Adrenal gland (tissue), 12 donors: ENCODE measurements around the gene PURB. TPM values are rescaled to one million over a fixed set of nuclear protein-coding genes. Genes with fewer than 3 reads are reported as not detected.
A peak's percentile ranks its signal among the peaks of the same experiment; 100 is the strongest.

Experiments used
- DNase-seq, 7 donors: peaks; one replicate each; pipeline ENCODE4 v3.0.0-alpha.2; 2019 to 2020
- H3K27ac ChIP-seq, 5 donors: fragments of 200-600 bp; sonication (generic) in 4 of 5; 1 replicate in 3 of 5; 2 replicates in 2 of 5; pipeline versions ENCODE4 v1.5.1 to v1.8.0; 2016 to 2020; ENCODE audit warnings: mild to moderate bottlenecking in 1 of 5
- H3K27me3 ChIP-seq: fragments of 200-600 bp; 2 replicates; pipeline ENCODE4 v1.8.0; 2021
- H3K36me3 ChIP-seq, 2 donors: fragments of 200-600 bp; replicated peaks in 1 of 2; 1 replicate in 1 of 2; 2 replicates in 1 of 2; pipeline versions ENCODE4 v1.5.1 to v1.8.0; 2018 to 2022
- H3K4me1 ChIP-seq, 2 donors: fragments of 200-600 bp; replicated peaks in 1 of 2; 1 replicate in 1 of 2; 2 replicates in 1 of 2; pipeline versions ENCODE4 v1.5.1 to v1.8.0; 2018 to 2021
- H3K4me3 ChIP-seq, 4 donors: fragments of 200-600 bp; sonication (generic) in 3 of 4; one replicate each; pipeline ENCODE4 v1.5.1; 2016 to 2018
- H3K9me3 ChIP-seq, 3 donors: fragments of 200-600 bp; sonication (generic) in 1 of 3; replicated peaks in 1 of 3; 1 replicate in 2 of 3; 2 replicates in 1 of 3; pipeline versions ENCODE4 v1.5.1 to v1.8.0; 2016 to 2021
- POLR2A ChIP-seq, 2 donors: fragments of 450-650 bp; IDR thresholded peaks; one replicate each; pipeline ENCODE4 v1.6.1; 2017; ENCODE audit warnings: antibody characterized with exemption in 2 of 2, mild to moderate bottlenecking in 2 of 2, moderate library complexity in 1 of 2
- WGBS, 4 donors: extraction: QIAGEN DNeasy Blood & Tissue Kit in 2 of 4; methylation state at CpG; one replicate each; pipeline versions ENCODE4 v1.1.5 to v1.1.7; 2013 to 2017; 5-methylcytosine and 5-hydroxymethylcytosine counted together
- intact Hi-C, 2 donors: fragments of 100-400 bp; cut with DNase I; formaldehyde crosslinking; loops; one replicate each; pipeline versions ENCODE4 v1.14.1 to v1.15.0; 2022 to 2023
- polyA plus RNA-seq, 3 donors: library from polyadenylated mRNA; stranded (reverse); fragments of 200-250 nt in 2 of 3; fragments of 350-450 nt in 1 of 3; fragmentation: Illumina TruSeq in 1 of 3; extraction: RNeasy Lipid Tissue Mini Kit (QIAGEN cat#74804) in 1 of 3; gene quantifications; one replicate each; pipeline ENCODE4 v1.2.3, GENCODE V29; 2013 to 2014
- total RNA-seq, 9 donors: library from RNA; depleted of rRNA in 4 of 9; stranded (reverse); fragments of >200 nt in 4 of 9; fragments of 120-200 nt in 1 of 9; fragmentation: NEBNext Ultra II Directional in 1 of 9; extraction: Animal tissue kit (Norgen Biotek cat#: 25700) in 1 of 9; gene quantifications; one replicate each; pipeline versions ENCODE4 v1.1.0 to v1.2.4, GENCODE V29; 2013 to 2023
- TF ChIP-seq, protein P1 (sequence below), 6 experiments: fragments of 450-650 bp in 4 of 6; fragments of 200-600 bp in 2 of 6; sonication (generic) in 1 of 6; IDR thresholded peaks; 1 replicate in 5 of 6; 2 replicates in 1 of 6; pipeline versions ENCODE4 v1.5.1 to v1.8.0; 2016 to 2021; ENCODE audit warnings: antibody characterized with exemption in 6 of 6, mild to moderate bottlenecking in 2 of 6, moderate library complexity in 1 of 6
- donor health status: healthy with polysubstance abuse.
- donor health status: Bipolar disorder and iron deficiency.
- donor health status: DM: yes; HTN: yes; CAD: no.
- donor health status: DM: no; HTN: no; CAD: no.
- donor health status: DM: no; HTN: no; CAD: no.
- donor health status: DM: yes; HTN: yes; CAD: no.

Gene PURB
- total and polyA plus RNA-seq, 12 donors: 4.6 to 23.3 (median 14.5) TPM

DNA sequence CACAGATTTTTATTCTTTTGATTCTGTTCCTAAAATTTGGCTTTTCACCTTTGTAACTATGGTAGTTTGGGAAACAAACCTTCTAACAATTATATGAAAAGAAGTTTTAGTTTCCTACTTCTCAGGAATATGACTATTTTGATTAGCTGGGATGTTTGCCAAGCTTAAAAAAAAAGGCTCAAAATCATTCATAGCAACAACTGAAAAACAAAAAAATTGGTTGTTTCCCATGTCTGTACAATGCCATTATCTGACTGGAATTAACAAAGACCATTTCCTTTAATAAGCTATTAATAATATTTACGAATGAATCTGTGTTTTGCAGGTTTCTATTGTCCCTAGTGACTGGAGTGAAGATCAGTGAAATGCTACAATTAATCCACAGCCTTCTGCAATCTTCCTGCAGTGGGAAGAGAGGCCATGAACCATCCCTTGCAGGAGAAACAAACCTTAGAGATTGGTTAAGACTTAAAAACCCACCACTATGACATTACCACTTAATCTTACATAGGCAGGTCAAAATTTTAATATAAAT, 4.2 kb downstream of the PURB start:
- WGBS, 4 donors: 20 to 35% (median 29%) methylated on average over 1 of the region's 1 CpG
- Histone ChIP-seq H3K4me1 (peaks cover 25 to 64% of the 10 kb centered on the region in 2 donors), H3K27ac (peak overlapping the region in 1 of 5 donors; percentile 38), H3K9me3 (no peaks in the 10 kb centered on the region), H3K36me3 (no peaks in the 10 kb centered on the region), H3K4me3 (peak overlapping the region in 1 of 4 donors; percentile 26), H3K27me3 (no peaks in the 10 kb centered on the region)
- TF ChIP-seq POLR2A (IDR thresholded peaks at IDR 0.05): no peak
- TF ChIP-seq, protein P1, sequence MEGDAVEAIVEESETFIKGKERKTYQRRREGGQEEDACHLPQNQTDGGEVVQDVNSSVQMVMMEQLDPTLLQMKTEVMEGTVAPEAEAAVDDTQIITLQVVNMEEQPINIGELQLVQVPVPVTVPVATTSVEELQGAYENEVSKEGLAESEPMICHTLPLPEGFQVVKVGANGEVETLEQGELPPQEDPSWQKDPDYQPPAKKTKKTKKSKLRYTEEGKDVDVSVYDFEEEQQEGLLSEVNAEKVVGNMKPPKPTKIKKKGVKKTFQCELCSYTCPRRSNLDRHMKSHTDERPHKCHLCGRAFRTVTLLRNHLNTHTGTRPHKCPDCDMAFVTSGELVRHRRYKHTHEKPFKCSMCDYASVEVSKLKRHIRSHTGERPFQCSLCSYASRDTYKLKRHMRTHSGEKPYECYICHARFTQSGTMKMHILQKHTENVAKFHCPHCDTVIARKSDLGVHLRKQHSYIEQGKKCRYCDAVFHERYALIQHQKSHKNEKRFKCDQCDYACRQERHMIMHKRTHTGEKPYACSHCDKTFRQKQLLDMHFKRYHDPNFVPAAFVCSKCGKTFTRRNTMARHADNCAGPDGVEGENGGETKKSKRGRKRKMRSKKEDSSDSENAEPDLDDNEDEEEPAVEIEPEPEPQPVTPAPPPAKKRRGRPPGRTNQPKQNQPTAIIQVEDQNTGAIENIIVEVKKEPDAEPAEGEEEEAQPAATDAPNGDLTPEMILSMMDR (IDR thresholded peaks at IDR 0.05): no peak
- no peak for DNase-seq
- intact Hi-C loops: no loop called here

DNA sequence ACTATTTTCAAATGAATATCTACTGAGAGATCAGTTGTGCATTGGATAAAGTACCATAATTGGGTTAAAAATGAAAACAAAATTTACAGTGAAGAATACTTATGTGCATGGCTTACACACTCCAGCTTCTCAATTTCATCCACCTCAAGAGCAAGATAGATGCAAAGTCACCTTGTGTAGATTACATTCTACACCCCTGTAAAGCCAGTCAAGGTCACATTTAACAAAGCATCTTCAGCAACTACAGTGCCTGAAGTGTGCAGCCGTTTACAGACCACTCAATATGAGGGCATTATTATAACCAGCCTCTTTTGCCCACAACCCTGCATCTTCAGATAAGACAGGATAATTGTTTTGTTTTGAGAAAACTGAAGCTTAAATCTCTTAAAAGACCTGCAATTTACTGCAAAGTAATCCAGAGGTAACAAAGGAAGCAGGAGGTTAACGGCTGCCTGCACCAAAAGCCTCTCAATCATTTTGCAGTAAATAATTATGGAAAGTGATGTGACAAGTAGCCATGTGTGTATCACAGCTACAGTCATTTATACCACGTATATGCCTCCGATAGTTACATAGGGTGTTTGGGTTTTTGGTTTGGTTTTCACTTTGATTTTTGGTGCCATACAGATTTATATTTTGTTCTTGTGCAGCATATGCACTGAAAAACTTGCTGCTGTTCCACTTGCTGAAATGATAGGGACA, 4.9 kb downstream of the PURB start:
- H3K4me1 ChIP-seq: peaks cover 25 to 62% of the 10 kb centered on the region in 2 donors
- no peaks in the 10 kb centered on the region for H3K9me3 ChIP-seq
- H3K27me3 ChIP-seq: no peaks in the 10 kb centered on the region
- no peak for DNase-seq
- intact Hi-C loops: no loop called here
- 25 to 39% (median 30%) methylated on average over 4 of the region's 4 CpGs for WGBS, 4 donors
- H3K4me3 ChIP-seq: peak overlapping the region in 1 of 4 donors; percentile 26
- peak overlapping the region in 1 of 5 donors; percentile 38 for H3K27ac ChIP-seq
- TF ChIP-seq, protein P1 (IDR thresholded peaks at IDR 0.05): no peak
- no peak for TF ChIP-seq POLR2A (IDR thresholded peaks at IDR 0.05)
- H3K36me3 ChIP-seq: no peaks in the 10 kb centered on the region

DNA sequence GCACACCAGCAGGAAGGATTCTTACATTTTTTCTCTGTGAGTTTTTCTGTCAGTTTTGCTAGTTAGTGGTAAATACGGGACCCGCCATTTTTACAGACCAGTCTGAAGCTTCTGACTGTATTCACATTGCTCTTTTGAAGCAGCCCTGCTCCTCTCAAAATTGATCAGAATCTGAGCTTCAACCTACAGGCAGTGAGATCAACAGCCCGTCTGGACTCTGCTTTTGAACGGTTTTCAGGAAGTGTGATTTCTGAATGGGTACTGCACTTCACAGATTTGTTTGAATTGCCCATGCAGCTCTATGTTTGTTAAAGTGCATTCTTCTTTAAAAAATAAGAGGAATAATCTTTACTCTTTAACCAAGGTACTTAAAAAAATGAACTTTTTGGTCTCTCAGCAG, 8.9 kb downstream of the PURB start:
- no peak for DNase-seq
- Histone ChIP-seq H3K9me3 (no peaks in the 10 kb centered on the region), H3K27me3 (no peaks in the 10 kb centered on the region), H3K27ac (no peak overlapping the region), H3K36me3 (no peaks in the 10 kb centered on the region), H3K4me3 (no peak overlapping the region), H3K4me1 (peaks cover 15 to 29% of the 10 kb centered on the region in 2 donors)
- no peak for TF ChIP-seq POLR2A (IDR thresholded peaks at IDR 0.05)
- TF ChIP-seq, protein P1 (IDR thresholded peaks at IDR 0.05): no peak
- intact Hi-C loops: no loop called here
- 82 to 96% (median 86%) methylated on average over 4 of the region's 4 CpGs for WGBS, 4 donors

DNA sequence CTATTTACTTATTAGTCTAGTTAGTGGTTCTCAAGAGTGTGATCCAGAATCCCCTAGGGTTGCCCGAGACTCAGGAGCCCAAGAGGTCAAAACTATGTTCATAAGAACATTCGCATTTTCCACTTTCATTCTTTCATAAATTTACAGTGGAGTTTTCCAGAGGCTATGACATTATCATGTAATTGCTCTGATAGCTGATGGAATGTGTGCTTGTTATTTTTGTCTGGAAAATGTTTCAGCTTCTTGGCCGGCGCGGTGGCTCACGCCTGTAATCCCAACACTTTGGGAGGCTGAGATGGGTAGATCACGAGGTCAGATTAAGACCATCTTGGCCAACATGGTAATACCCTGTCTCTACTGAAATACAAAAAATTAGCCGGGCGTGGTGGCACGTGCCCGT, 10.1 kb downstream of the PURB start:
- 89 to 93% (median 92%) methylated on average over 11 of the region's 11 CpGs for WGBS, 4 donors

More for the DNA sequence above, 10.1 kb downstream of the PURB start:
- DNase-seq: no peak
- H3K4me1 ChIP-seq: peaks cover 10 to 17% of the 10 kb centered on the region in 2 donors
- H3K36me3 ChIP-seq: no peaks in the 10 kb centered on the region
- intact Hi-C loops: no loop called here
- no peak overlapping the region for H3K27ac ChIP-seq
- H3K4me3 ChIP-seq: no peak overlapping the region
- H3K27me3 ChIP-seq: no peaks in the 10 kb centered on the region
- H3K9me3 ChIP-seq: no peaks in the 10 kb centered on the region
- TF ChIP-seq, protein P1 (IDR thresholded peaks at IDR 0.05): no peak
- no peak for TF ChIP-seq POLR2A (IDR thresholded peaks at IDR 0.05)
